UCSD-AML1 (cell line): ENCODE measurements around the gene CTRL.
"Not testable (repeated sequence)": the region's sequence is repeated elsewhere in the genome, so short reads cannot be mapped to it uniquely, and the experiment has no call there.

Source experiments
- DNase-seq: peaks from one replicate; lab custom pipeline; 2025; ENCODE audit not compliant: unreplicated experiment; lab: John Stamatoyannopoulos, UW

The CTRL gene

DNA sequence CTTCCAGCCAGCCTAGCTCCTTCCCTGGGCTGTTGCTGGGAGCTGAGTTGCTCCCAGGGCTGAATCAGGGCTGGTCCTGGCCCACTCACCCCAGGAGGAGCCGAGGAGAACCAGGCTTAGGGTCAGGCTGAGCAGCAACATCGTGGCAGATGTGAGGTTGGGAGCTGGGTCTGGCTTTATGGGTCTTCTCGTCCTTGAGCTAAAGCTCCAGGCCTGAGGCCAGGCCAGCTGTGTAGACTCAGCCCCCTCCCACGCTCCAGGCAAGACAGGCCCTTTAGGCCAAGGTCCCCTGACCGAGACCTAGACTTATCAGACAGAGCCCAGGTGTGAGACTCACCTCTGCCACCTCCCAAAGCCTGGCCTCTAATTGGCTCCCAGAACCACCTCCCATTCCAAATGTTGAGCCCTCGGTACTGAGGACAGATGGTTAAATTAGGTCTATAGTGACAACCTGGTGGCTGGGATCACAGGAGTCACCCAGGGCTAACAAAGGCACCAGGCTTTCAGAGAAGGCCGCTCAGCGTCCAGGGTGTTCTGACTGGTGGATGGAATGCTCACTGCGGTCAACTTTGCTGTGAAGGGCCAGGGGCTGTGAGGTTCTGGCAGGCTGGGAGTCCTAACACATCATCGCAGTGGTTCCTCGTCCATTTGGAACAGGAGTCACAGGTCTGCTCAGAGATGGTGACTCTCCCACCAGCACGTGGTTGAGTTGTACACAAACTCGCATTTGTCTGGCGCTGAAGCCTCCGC is at the start of gene CTRL:
TSS of gene CTRL (minus strand) at position 151 of the 750 bp plus-strand sequence. CDS start at position 141, 10 bp downstream.
- DNase-seq: no peak

DNA sequence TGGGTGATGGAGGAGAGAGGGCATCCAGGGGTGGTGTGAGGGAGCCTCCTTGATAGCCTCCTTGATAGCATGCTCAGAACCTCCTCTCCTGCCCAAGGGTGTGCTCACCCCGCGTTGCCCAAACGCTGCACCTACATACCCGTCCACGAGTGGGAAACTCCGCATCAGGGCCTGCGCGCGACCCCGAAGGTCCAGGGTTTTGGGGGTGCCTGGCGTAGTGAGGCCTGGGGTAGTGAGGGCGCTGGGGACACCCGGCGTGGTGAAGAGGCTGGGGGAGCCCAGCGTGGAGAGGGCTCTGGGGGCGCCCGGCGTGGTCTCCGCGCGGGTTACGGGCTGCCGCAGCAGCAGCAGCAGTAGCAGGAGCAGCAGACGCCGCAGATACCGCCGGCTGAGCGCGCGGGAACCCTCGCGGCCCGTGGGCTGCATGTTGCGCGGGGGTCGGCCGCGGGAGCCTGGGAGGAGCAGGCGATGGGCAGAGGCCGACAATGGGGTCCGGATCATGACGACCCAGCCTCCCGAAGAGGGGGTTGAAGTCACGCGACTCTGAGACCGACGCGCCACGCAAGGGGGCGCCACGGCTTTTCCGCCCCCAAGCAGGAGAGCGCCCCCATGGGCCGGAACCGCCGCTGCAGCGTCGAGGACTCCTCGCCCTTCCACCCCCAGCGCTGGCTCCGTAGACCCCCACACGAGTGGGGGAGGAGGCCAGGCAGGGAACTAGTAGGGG is 48.5 kb upstream of the CTRL start, which contains the start of gene DPEP3:
TSS of gene DPEP3 (minus strand) at position 545 of the 724 bp plus-strand sequence. CDS start at position 426, 119 bp downstream.
- no peak for DNase-seq

DNA sequence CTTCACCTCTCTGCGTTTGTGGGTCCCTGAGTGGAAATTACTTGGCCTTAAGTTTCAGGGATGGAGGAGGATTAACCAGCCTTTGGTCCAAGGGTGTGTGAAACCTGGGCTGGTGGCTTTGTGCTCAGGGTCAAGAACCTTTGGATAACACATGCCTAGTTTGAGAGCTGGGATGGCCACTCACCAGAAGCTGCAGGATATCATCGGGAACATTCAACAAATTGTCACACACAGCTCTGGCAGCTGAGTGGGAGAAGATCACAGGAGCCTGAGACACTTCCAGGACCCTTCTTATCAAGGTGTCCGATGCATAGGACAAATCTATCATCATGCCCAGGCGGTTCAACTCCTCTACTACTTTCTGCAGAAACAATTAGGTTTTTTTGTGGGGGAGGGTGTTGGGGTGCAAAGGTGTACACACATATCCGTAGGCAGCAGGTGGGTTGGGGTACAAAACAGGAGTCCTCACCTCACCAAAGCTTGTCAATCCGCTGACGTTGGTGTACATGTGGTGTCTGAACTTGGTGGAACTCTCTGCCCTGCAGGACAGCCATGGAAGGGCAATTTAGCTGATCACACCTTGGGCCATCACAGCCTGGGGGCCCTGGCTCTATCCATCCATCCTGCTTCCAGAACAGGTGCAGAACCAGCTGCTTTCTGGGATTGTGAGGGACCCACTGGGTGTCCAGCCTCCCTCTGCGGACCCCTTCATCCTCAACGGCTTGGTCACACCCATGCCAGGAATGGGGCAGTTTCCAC is 46.0 kb upstream of the CTRL start:
- DNase-seq: no peak

GRCh38 chr16:67977005-67977404 is 45.3 kb upstream of the CTRL start:
- DNase-seq: no peak

GRCh38 chr16:67976205-67976604 is 44.5 kb upstream of the CTRL start:
- no peak for DNase-seq

DNA sequence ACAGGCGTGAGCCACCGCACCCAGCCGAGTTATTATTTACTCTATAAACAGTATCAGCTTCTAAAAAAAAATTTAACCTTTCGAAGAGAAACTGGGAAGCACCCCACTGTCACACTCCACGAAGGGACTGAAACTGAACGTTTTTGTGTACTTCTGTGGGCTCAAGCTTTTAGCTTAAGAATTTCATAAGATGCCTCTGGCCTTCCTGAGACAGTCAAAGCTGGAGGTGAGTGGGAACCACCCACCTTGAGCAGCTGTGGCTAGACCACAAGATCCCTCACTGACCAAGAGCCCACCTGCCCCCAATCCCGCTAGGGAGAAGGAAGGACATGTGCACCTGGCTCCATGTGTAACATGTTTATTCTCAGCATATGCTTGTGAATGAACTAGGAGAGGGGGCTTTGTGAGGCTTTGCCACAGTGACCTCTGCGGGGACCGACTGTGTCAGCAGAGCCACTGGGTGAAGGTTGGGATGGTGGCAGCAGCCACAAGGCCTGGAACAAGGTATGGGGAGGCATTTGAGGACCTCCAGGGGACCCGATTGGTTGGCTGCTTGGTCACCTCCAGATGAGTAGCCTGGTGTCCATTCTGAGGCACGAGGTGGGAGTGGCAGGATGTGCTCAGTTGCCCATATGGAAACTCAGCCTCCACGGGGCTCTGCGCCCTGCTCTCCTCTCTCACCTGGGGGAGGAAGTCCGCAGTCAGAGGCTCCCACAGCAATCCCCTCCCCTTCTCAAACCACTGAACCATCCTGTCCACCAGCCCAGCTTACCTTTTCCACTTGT is 43.9 kb upstream of the CTRL start:
- no peak for DNase-seq

- DNase-seq: not testable (repeated sequence)
These were observed 40.6 kb upstream of the CTRL start for GRCh38 chr16:67972285-67972684.

- no peak for DNase-seq
These were observed 39.4 kb upstream of the CTRL start for GRCh38 chr16:67971111-67971510.

- DNase-seq: no peak
These were observed 37.8 kb upstream of the CTRL start for GRCh38 chr16:67969254-67970039.

- peak; percentile 42 for DNase-seq
These were observed 37.0 kb upstream of the CTRL start, which contains the start of gene SLC12A4 for GRCh38 chr16:67968400-67969253. SLC12A4 (minus strand) TSS chr16:67968637; CDS start chr16:67968553, 84 bp downstream.

DNA sequence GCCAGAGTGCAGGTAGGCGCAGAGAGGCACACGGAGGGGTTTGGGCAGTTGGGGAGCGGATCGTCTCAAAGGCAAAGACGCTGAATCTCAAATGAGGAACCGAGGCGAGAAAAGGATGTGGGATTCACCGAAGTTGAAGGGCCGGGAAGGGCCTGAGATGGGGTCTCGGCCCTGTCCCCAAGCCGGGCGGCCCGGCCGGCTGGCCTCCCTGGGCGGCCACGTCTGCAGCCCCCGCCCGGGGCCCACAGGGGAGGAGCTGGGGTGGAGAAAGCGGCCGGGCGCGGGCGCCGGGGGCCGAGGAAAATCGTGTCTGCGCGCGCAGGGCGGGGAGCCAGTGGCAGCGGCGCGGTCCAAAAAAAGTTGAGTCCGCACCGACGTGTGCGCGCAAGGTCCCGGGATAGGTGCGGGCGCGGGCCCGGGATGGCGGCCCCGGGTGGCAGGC is 36.3 kb upstream of the CTRL start:
- no peak for DNase-seq

DNA sequence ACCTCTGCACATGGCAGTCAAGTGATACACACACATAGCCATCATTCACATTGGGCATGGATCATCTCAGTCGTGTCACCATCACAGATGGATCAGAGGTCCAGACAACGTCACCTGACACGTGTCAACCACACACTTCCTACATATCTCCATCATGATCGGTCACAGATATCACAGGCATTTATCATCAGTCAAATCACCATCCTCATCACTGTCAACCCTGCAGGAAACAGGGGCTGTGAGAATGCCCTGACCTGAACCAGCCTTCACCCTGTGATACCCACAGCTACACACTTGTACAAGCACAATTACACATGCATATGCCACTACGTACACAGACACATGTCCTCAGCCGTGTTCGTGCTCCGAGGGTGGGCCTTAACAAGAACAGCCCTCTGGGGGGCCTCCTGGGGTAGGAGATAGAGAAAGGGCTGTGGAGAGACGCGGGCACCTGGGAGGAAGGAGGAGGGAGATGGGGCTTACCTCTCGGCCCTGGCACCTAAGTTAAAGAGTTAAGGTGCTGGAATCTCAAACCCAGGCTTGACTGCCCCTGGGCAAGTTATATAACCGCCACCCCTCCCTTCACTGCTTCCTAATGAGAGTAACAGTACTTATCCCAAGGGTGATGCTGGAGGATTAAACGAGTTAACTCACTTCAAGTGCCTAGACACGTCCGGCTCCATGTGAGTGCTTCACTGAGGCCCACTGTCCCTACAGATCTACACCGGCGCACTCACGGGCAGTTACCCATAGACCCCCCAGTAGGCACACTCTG is 35.7 kb upstream of the CTRL start:
- DNase-seq: no peak

DNA sequence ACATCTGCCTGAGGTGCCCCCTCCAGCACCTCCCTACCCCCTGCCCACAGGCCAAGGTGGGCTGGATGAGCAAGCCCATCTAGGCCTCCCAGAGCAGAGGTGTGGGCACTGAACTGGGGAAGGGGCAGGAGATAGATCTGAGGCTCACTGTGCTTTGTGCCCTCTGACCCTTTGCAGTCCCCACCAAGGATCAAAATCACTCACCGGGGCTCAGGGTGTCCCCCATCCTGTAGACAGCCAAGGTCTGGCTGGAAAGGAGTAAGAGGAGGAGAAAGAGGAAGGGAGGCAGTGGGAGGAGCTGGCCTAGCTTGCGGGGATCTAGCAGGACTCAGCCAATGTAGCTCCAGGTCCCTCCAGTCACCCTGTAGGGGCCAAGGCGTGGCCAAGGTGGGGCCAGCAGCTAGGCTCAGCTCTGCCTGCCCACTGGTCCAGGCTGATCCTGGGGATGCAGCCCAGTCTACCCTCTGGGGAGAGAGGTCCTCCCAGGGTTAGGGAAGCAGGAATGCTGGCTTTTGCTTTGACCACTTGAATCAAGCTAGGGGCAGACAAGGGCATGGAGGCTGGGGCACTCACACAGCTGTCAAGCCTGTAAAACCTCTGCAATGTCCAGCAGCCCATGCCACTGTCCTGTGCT is 35.0 kb upstream of the CTRL start:
- peak; percentile 29 for DNase-seq

DNA sequence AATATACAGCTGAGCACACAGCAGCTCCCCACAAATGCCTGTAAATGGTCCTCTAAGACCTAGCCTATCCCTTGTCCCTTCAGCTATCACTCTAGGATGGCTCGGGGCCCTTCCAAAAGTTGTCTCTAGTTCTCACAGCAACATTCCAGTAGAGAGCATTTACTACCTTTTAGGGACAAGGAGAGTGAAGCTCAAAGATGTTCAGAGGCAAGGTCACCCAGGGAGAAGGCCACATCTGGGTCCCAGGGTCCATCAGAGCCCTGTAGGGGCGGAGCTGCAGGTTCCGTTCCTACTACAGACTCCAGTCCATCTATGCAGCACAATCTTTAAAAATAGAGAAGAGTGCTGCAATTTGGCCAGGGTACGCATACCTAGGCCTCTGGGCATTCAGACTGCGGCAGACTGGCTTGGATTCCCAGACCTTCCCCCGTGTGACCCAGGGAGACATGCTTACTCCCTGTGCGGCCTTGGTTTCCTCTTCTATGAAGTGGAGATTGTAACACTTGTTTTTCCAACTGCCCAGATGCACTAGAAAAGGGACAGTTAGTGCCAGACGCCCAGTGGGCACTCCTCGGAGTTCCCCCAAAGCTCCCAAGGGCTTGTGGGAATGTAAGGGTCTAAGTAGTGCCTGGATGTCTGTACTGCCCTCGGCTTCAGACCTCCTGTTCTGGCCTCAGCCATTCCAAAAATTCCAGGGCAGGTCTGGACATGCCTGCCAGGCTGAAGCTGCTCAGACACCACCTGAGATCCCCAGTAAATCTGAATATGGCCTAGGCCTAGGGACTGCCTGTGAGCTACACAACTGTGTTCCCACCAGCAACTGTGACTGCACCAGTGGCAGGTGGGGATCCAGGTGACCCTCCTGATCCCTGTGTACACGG is 34.2 kb upstream of the CTRL start:
- DNase-seq: no peak

DNA sequence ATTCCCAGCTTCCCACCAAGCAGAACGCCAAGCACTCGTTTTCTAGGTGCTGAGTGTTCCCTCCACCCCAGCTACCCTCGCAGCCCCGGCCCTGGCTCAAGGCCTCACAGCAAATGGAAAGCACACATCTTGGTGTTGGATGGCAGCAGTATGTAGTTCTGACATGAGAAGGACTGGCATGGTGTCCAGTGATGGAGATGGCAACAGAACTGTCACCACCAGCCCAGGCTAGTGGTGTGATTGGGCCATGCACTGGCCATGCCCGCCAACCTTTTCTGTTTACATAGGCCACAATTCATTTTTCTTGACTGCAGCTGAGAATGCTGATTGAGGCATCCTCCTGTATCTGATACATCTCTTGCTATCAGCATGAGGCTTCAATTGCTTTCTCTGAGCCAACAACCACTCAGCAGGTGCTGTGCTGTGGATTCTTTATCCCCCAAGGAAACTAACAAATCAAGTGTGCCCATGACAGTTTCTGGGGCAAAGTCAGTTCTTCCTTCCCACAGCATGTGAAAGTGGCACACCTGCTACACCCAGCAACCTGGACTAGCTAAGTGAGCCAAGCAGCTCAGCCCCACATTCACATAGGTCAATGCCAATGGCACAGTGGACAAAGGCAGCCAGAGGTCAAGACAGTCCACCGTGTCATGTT is 32.9 kb upstream of the CTRL start:
- DNase-seq: no peak

DNA sequence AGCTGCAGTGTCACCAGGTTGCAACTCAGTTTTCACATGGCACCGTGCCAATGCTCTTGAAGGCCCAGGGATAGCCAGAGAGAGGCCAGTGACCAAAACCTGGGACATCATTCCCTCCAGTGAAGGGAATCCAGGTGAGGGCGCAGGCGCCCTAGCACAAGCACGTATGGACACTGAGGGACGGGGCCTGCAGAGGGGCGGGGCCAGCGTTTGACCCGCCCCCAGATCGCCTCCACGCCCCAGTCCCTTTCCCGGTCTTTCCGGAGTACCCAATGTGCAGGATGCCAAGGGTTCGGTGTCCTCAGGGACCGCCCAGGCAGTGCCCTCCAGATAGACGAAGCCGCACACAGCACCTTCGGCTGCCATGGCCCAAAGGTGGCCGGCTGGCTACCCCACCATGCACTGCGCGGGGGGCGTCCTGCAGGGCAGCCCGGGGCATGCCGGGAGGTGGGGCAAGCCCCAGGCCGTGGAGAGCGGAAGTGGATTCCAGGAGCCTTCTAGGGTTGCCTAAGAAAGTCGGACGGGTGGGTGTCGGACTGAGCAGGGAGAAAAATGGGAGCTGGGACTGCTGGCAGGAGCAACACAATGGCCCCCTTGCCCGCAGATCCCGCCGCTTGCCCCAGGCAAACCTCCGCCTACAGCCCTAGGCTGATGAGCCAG is 32.1 kb upstream of the CTRL start:
- DNase-seq: no peak
